K562 (cell line): ENCODE data around the gene PDE4A. TPM values are rescaled to one million over a fixed set of nuclear protein-coding genes. Genes with fewer than 3 reads are reported as not detected.

Experiments used
- ATAC-seq: fragments of 200-7000 bp; cut with Tn5 transposase; 3 replicates; pipeline ENCODE4 v1.9.1; 2020; ENCODE audit warnings: moderate library complexity
- BruUV-seq: library from RNA; stranded (reverse); fragments of 400-500 nt; replicated peaks from 2 replicates; lab custom pipeline; 2021; lab: Mats Ljungman, UMichigan
- CTCF ChIA-PET: fragments of 300-600 bp; formaldehyde crosslinking; extraction: SDS; loops from one replicate; lab custom pipeline; 2021; ENCODE audit warnings: low intra/inter-chr PET ratio; lab: Yijun Ruan, JAX
- POLR2A ChIA-PET: fragments of 300-600, 350-650 bp; sonication (Branson Sonifier 250); formaldehyde crosslinking; extraction: SDS; loops from one replicate; lab custom pipeline; 2021; ENCODE audit warnings: antibody characterized with exemption, inconsistent platforms; lab: Yijun Ruan, JAX
- DNase-seq, 4 experiments: peaks; one replicate each; pipeline versions ENCODE4 v3.0.0 to v3.0.0-alpha.2; 2011 to 2018; ENCODE audit warnings: low spot score in 3 of 4, mixed read lengths in 3 of 4; ENCODE audit errors: extremely low read depth in 1 of 4
- FAIRE-seq: peaks from 2 replicates; lab custom pipeline; 2011; peaks lifted over from hg19 to GRCh38; lab: Jason Lieb, UNC
- H2AFZ ChIP-seq: 2 replicates; pipeline ENCODE4 v1.6.0; 2011; ENCODE audit warnings: low read depth, low read length, control low read depth, inconsistent platforms
- H3K27ac ChIP-seq: fragments of 200-600 bp; 3 replicates; pipeline ENCODE4 v1.8.0; 2011; ENCODE audit warnings: low read depth, mild to moderate bottlenecking, control low read depth, inconsistent platforms, low read length, moderate library complexity, mixed read lengths; ENCODE audit errors: extremely low read depth
- H3K27me3 ChIP-seq, 2 experiments: fragments of 300-600 bp in 1 of 2; 2 replicates in 1 of 2; 3 replicates in 1 of 2; pipeline versions ENCODE4 v1.6.0 to v1.8.0; 2011; ENCODE audit warnings: inconsistent platforms in 2 of 2, low read length in 2 of 2, mild to moderate bottlenecking in 1 of 2, mixed read lengths in 1 of 2, moderate library complexity in 1 of 2; ENCODE audit not compliant: control insufficient read depth in 2 of 2, insufficient read depth in 2 of 2
- H3K36me3 ChIP-seq: fragments of 300-600 bp; 3 replicates; pipeline ENCODE4 v1.8.0; 2011; ENCODE audit warnings: mild to moderate bottlenecking, low read length, inconsistent platforms; ENCODE audit not compliant: control insufficient read depth, insufficient read depth
- H3K4me1 ChIP-seq, 2 experiments: fragments of 200-600 bp in 1 of 2; replicated peaks in 1 of 2; 2 replicates in 1 of 2; 3 replicates in 1 of 2; pipeline versions ENCODE4 v1.5.1 to v1.8.0; 2011; ENCODE audit warnings: inconsistent platforms in 2 of 2, low read length in 2 of 2, mild to moderate bottlenecking in 1 of 2, mixed read lengths in 1 of 2, moderate library complexity in 1 of 2; ENCODE audit not compliant: control insufficient read depth in 2 of 2, insufficient read depth in 2 of 2
- H3K4me2 ChIP-seq: 2 replicates; pipeline ENCODE4 v1.6.1; 2011; ENCODE audit warnings: low read length, control low read depth, inconsistent platforms, mixed read lengths; ENCODE audit not compliant: insufficient read depth
- H3K4me3 ChIP-seq: fragments of 200-600 bp; sonication (generic), shearing (Covaris generic); 2 replicates; pipeline ENCODE4 v1.5.1; 2016; ENCODE audit warnings: control low read depth, inconsistent platforms
- H3K79me2 ChIP-seq: fragments of 200-600 bp; 3 replicates; pipeline ENCODE4 v1.8.0; 2011; ENCODE audit warnings: low read length, inconsistent platforms; ENCODE audit not compliant: control insufficient read depth, insufficient read depth
- H3K9ac ChIP-seq, 2 experiments: 2 replicates each; pipeline versions ENCODE4 v1.6.0 to v1.6.1; 2011; ENCODE audit warnings: low read depth in 2 of 2, low read length in 2 of 2, control low read depth in 1 of 2, inconsistent platforms in 1 of 2, mild to moderate bottlenecking in 1 of 2, mixed read lengths in 1 of 2; ENCODE audit not compliant: insufficient read depth in 1 of 2
- H3K9me1 ChIP-seq: one replicate; pipeline ENCODE4 v1.6.0; 2011; ENCODE audit warnings: inconsistent platforms, mild to moderate bottlenecking, low read length, moderate library complexity; ENCODE audit not compliant: control insufficient read depth, insufficient read depth
- H3K9me3 ChIP-seq: replicated peaks from 2 replicates; pipeline ENCODE4 v1.5.1; 2011; ENCODE audit warnings: low read depth, low read length, inconsistent platforms; ENCODE audit not compliant: control insufficient read depth, insufficient read depth
- H4K20me1 ChIP-seq: replicated peaks from 2 replicates; pipeline ENCODE4 v1.6.1; 2011; ENCODE audit warnings: low read length, inconsistent platforms, mixed read lengths; ENCODE audit not compliant: control insufficient read depth, insufficient read depth
- ELF1 ChIP-seq: fragments of 200-800 bp; sonication (Bioruptor generic); IDR thresholded peaks from 2 replicates; pipeline ENCODE4 v1.6.1; 2016; ENCODE audit warnings: missing genetic modification characterization, missing compliant biosample characterization
- WGBS: fragments of 100-300 bp; shearing (Covaris generic); methylation state at CpG from one replicate; pipeline ENCODE4 v1.1.6; 2016; ENCODE audit warnings: low coverage, mixed read lengths; ENCODE audit not compliant: insufficient coverage; ENCODE audit errors: missing lambda C conversion rate; 5-methylcytosine and 5-hydroxymethylcytosine counted together
- in situ Hi-C: fragments of 300-500 bp; cut with MboI; formaldehyde crosslinking; loops from 4 replicates; pipeline ENCODE4 v1.15.0; 2018; ENCODE audit warnings: inconsistent platforms, mixed read lengths
- intact Hi-C: fragments of 100-400 bp; cut with micrococcal nuclease; formaldehyde crosslinking; loops from 2 replicates; pipeline ENCODE4 v1.14.2; 2022
- polyA plus RNA-seq, 8 experiments: library from polyadenylated mRNA; depleted of rRNA in 4 of 8; stranded (reverse) in 5 of 8; unstranded in 3 of 8; fragments of >200 nt; fragmentation: Nextera tagmentation in 2 of 8; fragmentation: Illumina TruSeq in 1 of 8; extraction: Ambion mirVana in 2 of 8; extraction: Trizol in 1 of 8; gene quantifications; 2 replicates each; pipeline versions ENCODE4 v1.2.1 to v1.2.3, GENCODE V29; 2011 to 2014; ENCODE audit warnings: inconsistent platforms in 1 of 8, missing spikeins in 1 of 8
- total RNA-seq, 7 experiments: library from RNA; depleted of rRNA in 6 of 7; stranded (reverse); fragments of >200 nt in 6 of 7; fragmentation: Illumina TruSeq in 2 of 7; extraction: Trizol in 2 of 7; gene quantifications; 2 replicates each; pipeline versions ENCODE4 v1.2.1 to v1.2.3, GENCODE V29; 2011 to 2021; ENCODE audit warnings: low replicate concordance in 1 of 7
- TF ChIP-seq, protein P1 (sequence below): fragments of 450-650 bp; IDR thresholded peaks from 2 replicates; pipeline ENCODE4 v1.6.1; 2014; ENCODE audit warnings: low read depth, mild to moderate bottlenecking, moderate library complexity, borderline replicate concordance
- TF ChIP-seq, protein P2 (sequence below), 2 experiments: IDR thresholded peaks; 2 replicates each; pipeline ENCODE4 v1.6.1; 2012; ENCODE audit warnings: improper control_type of control experiment in 2 of 2, low read depth in 2 of 2, low read length in 2 of 2, borderline replicate concordance in 1 of 2
- TF ChIP-seq, protein P3 (sequence below): fragments of 200-400 bp; formaldehyde crosslinking; IDR thresholded peaks from 2 replicates; pipeline ENCODE4 v1.6.1; 2017; ENCODE audit warnings: mild to moderate bottlenecking, low read depth, low read length, moderate library complexity

The PDE4A gene
- total and polyA plus RNA-seq, 9 of the 15 experiments (the other 6 are each of a cell fraction or from before 2014, with no cell fraction given) = 0.66 to 26.9 (median 4.6) TPM

DNA sequence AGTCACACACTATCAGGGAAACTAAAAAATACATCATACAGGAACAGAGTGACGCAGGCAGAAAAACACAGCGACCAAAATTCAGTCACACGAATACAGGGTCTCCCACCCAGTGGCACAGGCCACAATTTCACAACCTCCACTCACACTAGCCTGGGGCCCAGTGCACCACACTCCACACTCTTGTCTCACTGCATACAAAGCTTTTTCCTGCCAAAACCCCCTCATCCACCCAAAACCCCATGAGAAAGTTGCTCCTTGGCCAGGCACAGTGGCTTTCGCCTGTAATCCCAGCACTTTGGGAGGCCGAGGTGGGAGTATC lies 95.7 kb downstream of the PDE4A start:
- Histone ChIP-seq H3K9me1 (no peaks in the 10 kb centered on the region), H3K27me3 (peaks cover 0 to 16% of the 10 kb centered on the region in 2 experiments; a peak in 4 of 5 replicates), H4K20me1 (no peaks in the 10 kb centered on the region), H3K36me3 (no peaks in the 10 kb centered on the region), H3K79me2 (no peaks in the 10 kb centered on the region), H3K9me3 (no peaks in the 10 kb centered on the region), H3K4me1 (peaks cover 19 to 52% of the 10 kb centered on the region in 2 experiments; a peak in 4 of 5 replicates), H3K4me2 (no peak overlapping the region), H3K27ac (no peak overlapping the region), H3K4me3 (no peak overlapping the region), H2AFZ (no peak overlapping the region), H3K9ac (no peak overlapping the region)
- no peak for ATAC-seq
- 56% methylated on average over 5 of the region's 5 CpGs for WGBS
- in situ Hi-C loops (no loop called here), intact Hi-C loops (no loop called here)
- POLR2A ChIA-PET = interaction anchor here (0.9 to 1.0 kb wide), 2 partner anchors 18 to 129 kb away, joined by 3 to 5 read pairs; no protein-coding TSS in a partner anchor
- CTCF ChIA-PET = interaction anchor here (0.7 kb wide), 1 partner anchor 11 kb away, joined by 3 read pairs; no protein-coding TSS in a partner anchor
- BruUV-seq = no TSS peak
- TF ChIP-seq ELF1 = no peak
- TF ChIP-seq, protein P1, sequence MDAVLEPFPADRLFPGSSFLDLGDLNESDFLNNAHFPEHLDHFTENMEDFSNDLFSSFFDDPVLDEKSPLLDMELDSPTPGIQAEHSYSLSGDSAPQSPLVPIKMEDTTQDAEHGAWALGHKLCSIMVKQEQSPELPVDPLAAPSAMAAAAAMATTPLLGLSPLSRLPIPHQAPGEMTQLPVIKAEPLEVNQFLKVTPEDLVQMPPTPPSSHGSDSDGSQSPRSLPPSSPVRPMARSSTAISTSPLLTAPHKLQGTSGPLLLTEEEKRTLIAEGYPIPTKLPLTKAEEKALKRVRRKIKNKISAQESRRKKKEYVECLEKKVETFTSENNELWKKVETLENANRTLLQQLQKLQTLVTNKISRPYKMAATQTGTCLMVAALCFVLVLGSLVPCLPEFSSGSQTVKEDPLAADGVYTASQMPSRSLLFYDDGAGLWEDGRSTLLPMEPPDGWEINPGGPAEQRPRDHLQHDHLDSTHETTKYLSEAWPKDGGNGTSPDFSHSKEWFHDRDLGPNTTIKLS = no peak
- TF ChIP-seq, protein P2, sequence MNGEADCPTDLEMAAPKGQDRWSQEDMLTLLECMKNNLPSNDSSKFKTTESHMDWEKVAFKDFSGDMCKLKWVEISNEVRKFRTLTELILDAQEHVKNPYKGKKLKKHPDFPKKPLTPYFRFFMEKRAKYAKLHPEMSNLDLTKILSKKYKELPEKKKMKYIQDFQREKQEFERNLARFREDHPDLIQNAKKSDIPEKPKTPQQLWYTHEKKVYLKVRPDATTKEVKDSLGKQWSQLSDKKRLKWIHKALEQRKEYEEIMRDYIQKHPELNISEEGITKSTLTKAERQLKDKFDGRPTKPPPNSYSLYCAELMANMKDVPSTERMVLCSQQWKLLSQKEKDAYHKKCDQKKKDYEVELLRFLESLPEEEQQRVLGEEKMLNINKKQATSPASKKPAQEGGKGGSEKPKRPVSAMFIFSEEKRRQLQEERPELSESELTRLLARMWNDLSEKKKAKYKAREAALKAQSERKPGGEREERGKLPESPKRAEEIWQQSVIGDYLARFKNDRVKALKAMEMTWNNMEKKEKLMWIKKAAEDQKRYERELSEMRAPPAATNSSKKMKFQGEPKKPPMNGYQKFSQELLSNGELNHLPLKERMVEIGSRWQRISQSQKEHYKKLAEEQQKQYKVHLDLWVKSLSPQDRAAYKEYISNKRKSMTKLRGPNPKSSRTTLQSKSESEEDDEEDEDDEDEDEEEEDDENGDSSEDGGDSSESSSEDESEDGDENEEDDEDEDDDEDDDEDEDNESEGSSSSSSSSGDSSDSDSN (IDR thresholded peaks at IDR 0.05; ENCODE audit: borderline replicate concordance in 1 of 2, low read depth in 2 of 2, low read length in 2 of 2) = no peak
- TF ChIP-seq, protein P3, sequence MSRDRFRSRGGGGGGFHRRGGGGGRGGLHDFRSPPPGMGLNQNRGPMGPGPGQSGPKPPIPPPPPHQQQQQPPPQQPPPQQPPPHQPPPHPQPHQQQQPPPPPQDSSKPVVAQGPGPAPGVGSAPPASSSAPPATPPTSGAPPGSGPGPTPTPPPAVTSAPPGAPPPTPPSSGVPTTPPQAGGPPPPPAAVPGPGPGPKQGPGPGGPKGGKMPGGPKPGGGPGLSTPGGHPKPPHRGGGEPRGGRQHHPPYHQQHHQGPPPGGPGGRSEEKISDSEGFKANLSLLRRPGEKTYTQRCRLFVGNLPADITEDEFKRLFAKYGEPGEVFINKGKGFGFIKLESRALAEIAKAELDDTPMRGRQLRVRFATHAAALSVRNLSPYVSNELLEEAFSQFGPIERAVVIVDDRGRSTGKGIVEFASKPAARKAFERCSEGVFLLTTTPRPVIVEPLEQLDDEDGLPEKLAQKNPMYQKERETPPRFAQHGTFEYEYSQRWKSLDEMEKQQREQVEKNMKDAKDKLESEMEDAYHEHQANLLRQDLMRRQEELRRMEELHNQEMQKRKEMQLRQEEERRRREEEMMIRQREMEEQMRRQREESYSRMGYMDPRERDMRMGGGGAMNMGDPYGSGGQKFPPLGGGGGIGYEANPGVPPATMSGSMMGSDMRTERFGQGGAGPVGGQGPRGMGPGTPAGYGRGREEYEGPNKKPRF = no peak
- FAIRE-seq = no peak
- DNase-seq = no peak
